Peyer's patch (tissue), 4 donors: ENCODE measurements around the gene TMC7. TPM values are rescaled to one million over a fixed set of nuclear protein-coding genes. Genes with fewer than 3 reads are reported as not detected.

Experiments used
- DNase-seq, 3 donors: peaks; one replicate each; pipeline ENCODE4 v3.0.0-alpha.2; 2017 to 2019
- H3K27ac ChIP-seq, 4 donors: fragments of 200-600 bp; sonication (generic); one replicate each; pipeline ENCODE4 v1.5.1; 2016 to 2019
- H3K27me3 ChIP-seq, 2 donors: fragments of 200-600 bp; sonication (generic); one replicate each; pipeline ENCODE4 v1.5.1; 2019
- H3K36me3 ChIP-seq, 3 donors: fragments of 200-600 bp; sonication (generic); one replicate each; pipeline ENCODE4 v1.5.1; 2016 to 2019
- H3K4me1 ChIP-seq, 4 donors: fragments of 200-600 bp; sonication (generic); one replicate each; pipeline ENCODE4 v1.5.1; 2016 to 2019
- H3K4me3 ChIP-seq, 4 donors: fragments of 200-600 bp; sonication (generic); 1 replicate in 3 of 4; 2 replicates in 1 of 4; pipeline ENCODE4 v1.5.1; 2016 to 2019; ENCODE audit warnings: mild to moderate bottlenecking in 1 of 4
- H3K9me3 ChIP-seq, 4 donors: fragments of 200-600 bp; sonication (generic); one replicate each; pipeline ENCODE4 v1.5.1; 2016 to 2019; ENCODE audit warnings: mild to moderate bottlenecking in 1 of 4
- POLR2A ChIP-seq, 2 donors: fragments of 450-650 bp; IDR thresholded peaks; one replicate each; pipeline ENCODE4 v1.5.1; 2017; ENCODE audit warnings: antibody characterized with exemption in 2 of 2, mild to moderate bottlenecking in 2 of 2, moderate library complexity in 2 of 2
- small RNA-seq, 2 donors: library from RNA; depleted of rRNA; stranded (forward); fragments of <200 nt; gene quantifications; one replicate each; pipeline ENCODE3, GENCODE V24; 2016
- total RNA-seq, 4 donors: library from RNA; depleted of rRNA; stranded (reverse); fragments of >200 nt; gene quantifications; one replicate each; pipeline ENCODE4 v1.1.0, GENCODE V29; 2016
- TF ChIP-seq, protein P1 (sequence below), 6 experiments: fragments of 450-650 bp in 4 of 6; fragments of 200-600 bp in 2 of 6; sonication (generic) in 1 of 6; IDR thresholded peaks; one replicate each; pipeline ENCODE4 v1.5.1; 2017 to 2019; ENCODE audit warnings: antibody characterized with exemption in 6 of 6, mild to moderate bottlenecking in 3 of 6, moderate library complexity in 1 of 6

Gene TMC7
- total RNA-seq, 4 donors from 2014 or later: 2.5 to 7.0 (median 5.6) TPM

DNA sequence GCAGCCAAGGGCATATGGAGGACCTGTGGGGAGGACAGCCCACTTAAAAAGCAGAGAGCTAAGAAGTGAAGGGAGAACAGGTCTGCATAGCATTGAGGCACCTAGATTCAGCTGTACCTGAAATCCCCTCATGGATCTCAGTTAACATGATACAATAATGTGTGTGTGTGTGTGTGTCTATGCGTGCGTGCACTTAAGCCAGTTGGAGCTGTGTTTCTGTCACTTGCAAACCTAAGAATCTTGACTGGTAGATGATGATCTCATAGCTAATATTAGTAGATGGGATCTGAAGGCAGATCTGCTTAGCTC lies 128.3 kb downstream of the TMC7 start:
- no peak overlapping the region for H3K4me3 ChIP-seq
- peaks cover 0 to 35% (median 6%) of the 10 kb centered on the region in 4 donors for H3K4me1 ChIP-seq
- no peak overlapping the region for H3K27ac ChIP-seq

More for the DNA sequence above, 128.3 kb downstream of the TMC7 start:
- no peak for DNase-seq
- Histone ChIP-seq H3K27me3 (no peaks in the 10 kb centered on the region), H3K36me3 (peaks cover 0 to 10% (median 0%) of the 10 kb centered on the region in 3 donors), H3K9me3 (no peaks in the 10 kb centered on the region)
- TF ChIP-seq, protein P1, sequence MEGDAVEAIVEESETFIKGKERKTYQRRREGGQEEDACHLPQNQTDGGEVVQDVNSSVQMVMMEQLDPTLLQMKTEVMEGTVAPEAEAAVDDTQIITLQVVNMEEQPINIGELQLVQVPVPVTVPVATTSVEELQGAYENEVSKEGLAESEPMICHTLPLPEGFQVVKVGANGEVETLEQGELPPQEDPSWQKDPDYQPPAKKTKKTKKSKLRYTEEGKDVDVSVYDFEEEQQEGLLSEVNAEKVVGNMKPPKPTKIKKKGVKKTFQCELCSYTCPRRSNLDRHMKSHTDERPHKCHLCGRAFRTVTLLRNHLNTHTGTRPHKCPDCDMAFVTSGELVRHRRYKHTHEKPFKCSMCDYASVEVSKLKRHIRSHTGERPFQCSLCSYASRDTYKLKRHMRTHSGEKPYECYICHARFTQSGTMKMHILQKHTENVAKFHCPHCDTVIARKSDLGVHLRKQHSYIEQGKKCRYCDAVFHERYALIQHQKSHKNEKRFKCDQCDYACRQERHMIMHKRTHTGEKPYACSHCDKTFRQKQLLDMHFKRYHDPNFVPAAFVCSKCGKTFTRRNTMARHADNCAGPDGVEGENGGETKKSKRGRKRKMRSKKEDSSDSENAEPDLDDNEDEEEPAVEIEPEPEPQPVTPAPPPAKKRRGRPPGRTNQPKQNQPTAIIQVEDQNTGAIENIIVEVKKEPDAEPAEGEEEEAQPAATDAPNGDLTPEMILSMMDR (IDR thresholded peaks at IDR 0.05): no peak
- TF ChIP-seq POLR2A (IDR thresholded peaks at IDR 0.05): no peak

Small RNAs within 50 kb of the gene (small RNA-seq; reads per million reads assigned to genes)
- 0 reads per million in 2 donors for gene RNU6-1340P

Other genes starting within 250 kb of the TMC7 start
- gene RPS15A, start 193.6 kb upstream of the TMC7 start, total RNA-seq: 100 to 1,000 TPM; 361 to 943 (median 495) TPM
- 100 to 1,000 TPM in 3 of 4 donors, 10 to 100 TPM in 1; 56.1 to 179 (median 122) TPM for gene ARL6IP1, start 182.4 kb upstream of the TMC7 start, total RNA-seq
- 100 to 1,000 TPM; 129 to 157 (median 137) TPM for gene SMG1, start 57.5 kb upstream of the TMC7 start, total RNA-seq
- gene COQ7, start 83.7 kb downstream of the TMC7 start, total RNA-seq: 10 to 100 TPM; 16.5 to 29.1 (median 20.6) TPM
- 10 to 100 TPM; 23.6 to 38.9 (median 32.5) TPM for gene ITPRIPL2, start 130.0 kb downstream of the TMC7 start, total RNA-seq
- gene SYT17, start 184.3 kb downstream of the TMC7 start, total RNA-seq: 10 to 100 TPM in 2 of 4 donors, 1 to 10 TPM in 2; 4.2 to 30.5 (median 9.6) TPM